Right renal pelvis (tissue), 4 donors: ENCODE results near the gene RASGRF2. TPM values are rescaled to one million over a fixed set of nuclear protein-coding genes. Genes with fewer than 3 reads are reported as not detected.
"Not testable (repeated sequence)": the region's sequence is repeated elsewhere in the genome, so short reads cannot be mapped to it uniquely, and the experiment has no call there.

Experiments used
- DNase-seq, 4 donors: peaks; one replicate each; pipeline ENCODE4 v3.0.0-alpha.2; 2013; ENCODE audit warnings: low read depth in 4 of 4, low spot score in 3 of 4, missing footprints in 1 of 4
- polyA plus RNA-seq, 4 donors: library from polyadenylated mRNA; unstranded; fragments of 120-200 nt; gene quantifications; one replicate each; pipeline ENCODE4 v1.2.1, GENCODE V29; 2013; ENCODE audit not compliant: insufficient read length in 4 of 4

The RASGRF2 gene
- polyA plus RNA-seq, 4 donors = 1.5 to 2.5 (median 2.2) TPM

DNA sequence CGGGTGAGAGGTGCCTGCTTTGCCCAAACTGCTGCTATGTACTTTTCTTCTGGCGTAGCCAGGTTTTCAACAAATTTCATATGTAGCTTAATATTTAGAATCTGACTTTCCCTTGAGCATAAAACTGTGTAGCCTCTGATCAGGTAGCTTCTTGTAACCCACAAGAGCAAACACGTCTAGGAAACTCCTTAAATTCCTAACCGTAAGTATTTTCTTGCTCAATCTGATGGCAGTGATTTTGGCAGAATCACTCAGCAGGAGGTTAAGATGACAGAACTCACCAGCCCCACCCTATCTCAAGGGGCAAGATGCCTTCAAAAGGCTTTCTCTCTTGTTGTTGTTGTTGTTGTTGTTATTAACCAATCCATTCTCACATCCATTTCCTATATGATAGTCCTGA is 293.7 kb downstream of the RASGRF2 start:
- no peak for DNase-seq

DNA sequence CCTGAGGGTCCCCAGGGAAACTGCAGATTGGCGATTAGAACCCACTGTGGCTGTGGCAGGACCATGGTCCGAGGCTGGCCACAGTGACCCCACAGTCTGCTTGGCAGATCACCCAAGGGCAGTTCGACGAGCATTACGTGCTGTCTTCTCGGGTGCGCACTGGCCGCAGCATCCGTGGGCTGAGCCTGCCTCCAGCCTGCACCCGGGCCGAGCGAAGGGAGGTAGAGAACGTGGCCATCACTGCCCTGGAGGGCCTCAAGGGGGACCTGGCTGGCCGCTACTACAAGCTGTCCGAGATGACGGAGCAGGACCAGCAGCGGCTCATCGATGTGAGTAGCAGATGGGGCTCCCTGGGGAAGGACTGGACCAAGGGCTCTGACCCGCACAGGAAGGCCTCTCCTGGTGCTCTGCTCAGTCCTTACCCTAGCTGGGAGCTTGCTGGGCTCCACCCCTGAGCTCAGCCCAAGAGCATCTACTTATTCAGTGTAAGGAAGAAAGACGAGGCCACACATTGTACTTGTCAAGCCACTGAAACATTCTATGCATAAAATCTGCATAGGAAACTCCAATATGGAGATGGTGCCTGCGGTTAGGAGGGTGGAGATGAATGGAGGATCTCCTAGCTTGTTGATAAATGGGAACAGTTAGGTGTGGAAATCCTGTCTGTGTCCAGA is 294.9 kb downstream of the RASGRF2 start:
- DNase-seq = no peak

DNA sequence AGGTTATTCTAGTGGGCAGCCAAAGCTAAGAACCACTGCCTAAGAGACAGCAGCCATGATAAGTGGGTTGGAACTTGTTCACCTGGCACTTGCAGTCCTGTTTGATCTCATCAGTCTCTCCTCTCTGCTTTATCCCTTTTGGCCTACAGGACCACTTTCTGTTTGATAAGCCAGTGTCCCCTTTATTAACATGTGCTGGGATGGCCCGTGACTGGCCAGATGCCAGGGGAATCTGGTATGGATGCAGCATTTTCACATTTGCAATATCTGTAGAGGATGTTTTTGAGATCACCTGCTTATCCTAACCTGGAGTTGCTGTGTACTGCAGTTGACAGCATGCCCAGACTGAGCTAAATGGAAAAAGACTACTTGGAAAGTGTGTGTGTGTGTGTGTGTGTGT is 296.6 kb downstream of the RASGRF2 start:
- no peak for DNase-seq

DNA sequence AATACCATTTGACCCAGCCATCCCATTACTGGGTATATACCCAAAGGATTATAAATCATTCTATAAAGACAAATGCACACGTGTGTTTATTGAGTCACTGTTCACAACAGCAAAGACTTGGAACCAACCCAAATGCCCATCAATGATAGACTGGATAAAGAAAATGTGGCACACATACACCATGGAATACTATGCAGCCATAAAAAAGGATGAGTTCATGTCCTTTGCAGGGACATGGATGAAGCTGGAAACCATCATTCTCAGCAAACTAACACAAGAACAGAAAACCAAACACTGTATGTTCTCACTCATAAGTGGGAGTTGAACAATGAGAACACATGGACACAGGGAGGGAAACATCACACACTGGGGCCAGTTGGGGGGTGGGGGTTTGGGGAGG is 302.6 kb downstream of the RASGRF2 start:
- not testable (repeated sequence) for DNase-seq

DNA sequence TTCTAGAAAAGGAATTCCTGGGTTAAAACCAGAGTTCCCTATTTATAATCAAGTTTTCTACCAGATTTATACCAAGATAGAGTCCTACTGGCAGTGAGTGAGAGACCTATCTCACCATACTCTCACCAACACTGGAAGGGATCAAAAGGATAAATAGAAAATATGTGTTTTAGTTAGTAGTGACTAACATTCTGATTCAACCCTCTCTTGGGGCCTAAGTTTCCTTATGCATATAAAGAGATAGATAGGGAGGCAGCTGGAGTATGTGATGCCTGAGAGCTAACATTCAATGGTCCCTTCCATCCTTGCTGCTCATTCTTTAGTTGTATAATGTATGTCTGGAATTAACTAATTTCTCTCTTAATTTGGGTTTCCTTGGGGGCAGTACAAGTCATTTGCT is 304.9 kb downstream of the RASGRF2 start:
- no peak for DNase-seq

DNA sequence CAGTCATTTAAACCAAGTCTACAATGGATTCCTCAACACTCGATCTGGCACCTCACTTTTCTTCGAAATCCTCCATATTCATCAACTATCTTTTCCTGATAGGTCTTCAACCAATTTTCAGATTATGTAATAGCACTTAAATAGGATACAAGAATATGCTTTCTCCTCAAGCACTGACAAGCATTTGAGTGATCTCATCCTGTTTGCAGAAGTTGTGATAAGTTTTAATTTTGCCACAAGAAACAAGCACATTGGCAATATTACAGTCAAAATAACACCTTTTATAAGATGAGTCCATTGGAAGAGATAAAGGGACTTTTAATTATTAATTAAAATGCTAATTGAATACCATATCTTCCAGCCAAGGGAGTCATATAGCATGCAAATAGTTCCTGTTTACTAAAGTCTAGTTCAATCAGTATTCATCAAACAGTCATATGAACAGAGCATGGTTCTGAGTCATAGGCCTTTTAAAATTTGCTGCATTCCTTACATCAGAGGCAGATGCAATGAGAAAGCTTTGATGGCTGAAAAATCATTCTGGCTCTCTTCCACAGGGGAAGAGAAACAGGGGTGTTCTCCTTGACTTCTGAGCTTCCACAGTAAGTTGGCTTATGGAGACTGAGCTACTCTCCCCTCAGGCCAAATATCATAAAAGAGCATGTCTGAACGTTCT is 308.5 kb downstream of the RASGRF2 start:
- no peak for DNase-seq

DNA sequence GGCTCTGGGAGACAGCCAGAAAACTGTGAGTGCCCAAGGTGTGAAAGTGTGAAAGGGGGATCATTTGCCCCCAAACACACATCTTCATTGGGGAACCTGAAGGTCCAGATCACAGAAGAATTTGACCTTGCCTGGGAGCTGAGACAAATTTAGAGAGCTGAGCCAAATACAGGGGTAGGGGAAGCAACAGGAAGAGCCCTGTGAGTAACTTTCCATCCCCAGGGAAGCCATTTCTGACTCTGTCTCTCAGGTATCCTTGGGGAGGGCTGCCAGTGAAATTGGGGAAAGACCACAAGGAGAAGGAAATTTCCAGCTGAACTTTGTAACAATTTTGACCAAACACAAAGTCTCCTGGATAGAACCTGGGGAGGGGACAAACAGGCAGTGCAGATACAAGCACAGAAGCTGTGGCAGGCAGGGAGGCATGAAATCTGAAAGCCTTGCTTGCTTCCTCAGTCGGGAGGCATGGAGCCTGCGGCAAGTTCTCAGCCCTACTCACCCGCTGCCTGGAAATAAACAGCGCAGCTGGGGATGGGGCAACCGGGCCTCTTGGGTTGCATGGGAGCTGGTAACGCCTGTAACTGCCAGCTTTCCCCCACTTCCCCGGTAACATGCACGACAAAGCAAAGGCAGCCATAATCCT is 309.7 kb downstream of the RASGRF2 start:
- DNase-seq = no peak

DNA sequence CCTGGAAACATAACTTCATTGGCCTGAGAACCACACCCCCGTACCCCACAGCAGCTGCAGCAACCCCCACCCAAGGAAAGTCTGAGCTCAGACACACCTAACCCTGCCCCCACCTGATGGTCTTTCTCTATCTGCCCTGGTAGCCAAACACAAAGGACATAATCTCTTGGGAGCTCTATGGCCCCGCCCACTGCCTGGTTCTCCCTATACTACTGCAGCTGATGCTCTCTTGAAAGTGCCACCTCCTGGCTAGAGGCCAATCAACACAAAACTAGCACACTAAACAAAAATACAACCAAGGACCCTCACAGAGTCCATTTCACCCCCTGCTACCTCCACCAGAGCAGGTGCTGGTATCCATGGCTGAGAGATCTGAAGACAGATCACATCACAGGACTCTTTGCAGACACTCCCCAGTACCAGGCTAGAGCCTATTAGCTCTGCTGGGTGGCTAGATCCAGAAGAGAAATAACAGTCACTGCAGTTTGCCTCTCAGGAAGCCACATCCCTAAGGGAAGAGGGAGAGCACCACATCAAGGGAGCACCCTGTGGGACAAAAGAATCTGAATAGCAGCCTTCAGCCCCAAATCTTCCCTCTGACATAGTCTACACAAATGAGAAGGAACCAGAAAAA is 310.3 kb downstream of the RASGRF2 start:
- DNase-seq = not testable (repeated sequence)
